Measurements from ENCODE around the gene LRCH3.
"Not testable (repeated sequence)": the region's sequence is repeated elsewhere in the genome, so short reads cannot be mapped to it uniquely, and the experiment has no call there.

- not testable (repeated sequence) for TF ChIP-seq CTCF (conservative IDR thresholded peaks at IDR 0.05; ENCODE audit: low read depth, low read length); EZH2 (IDR thresholded peaks at IDR 0.05; ENCODE audit: borderline replicate concordance, low read depth, low read length, poor library complexity, severe bottlenecking)
Observed at GRCh38 chr3:197887430-197888053, 96.5 kb downstream of the LRCH3 start.

Data from A673 (cell line).